ENCODE data around the gene LARP6.
A peak's percentile ranks its signal among the peaks of the same experiment; 100 is the strongest.
"Not testable (repeated sequence)": the region's sequence is repeated elsewhere in the genome, so short reads cannot be mapped to it uniquely, and the experiment has no call there.

The LARP6 gene

DNA sequence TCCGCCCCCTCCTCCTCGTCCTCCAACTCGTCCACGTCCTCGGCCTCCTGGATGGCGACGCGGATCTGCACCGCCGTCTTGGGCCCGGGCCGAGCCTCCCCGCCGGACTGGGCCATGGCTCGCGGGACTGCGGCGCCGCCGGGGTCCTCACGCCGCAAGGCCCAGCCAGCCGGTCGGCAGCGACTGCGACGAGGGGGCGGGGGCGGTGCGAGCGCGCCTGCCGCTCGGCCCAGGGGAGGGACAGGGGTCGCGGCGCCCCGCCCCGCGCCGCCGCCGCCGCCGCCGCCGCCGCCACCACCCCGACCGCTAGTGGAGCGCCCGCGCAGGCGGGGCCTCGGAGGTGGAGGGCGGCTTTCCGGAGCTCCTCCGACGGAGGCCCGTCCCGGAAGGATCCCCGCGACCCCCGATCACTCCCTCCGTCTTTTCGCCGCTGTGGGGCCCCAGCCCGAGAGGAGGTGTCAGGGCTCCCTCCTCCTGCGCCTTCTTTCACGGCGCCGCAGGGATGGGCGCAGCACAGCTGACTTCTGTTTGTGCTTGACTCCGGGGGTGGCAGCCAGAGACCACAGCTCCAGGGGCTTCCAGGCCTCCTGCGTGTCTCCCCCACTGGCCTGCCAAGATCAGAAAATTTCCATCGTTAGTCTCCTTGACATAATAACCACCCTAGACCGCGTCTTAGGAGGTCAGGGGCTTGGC, at the start of gene LARP6:
Gene LARP6, minus strand, starts transcription at position 185 of the 693 bp plus-strand sequence. Its CDS starts 69 bp downstream, at position 116.
- DNase-seq: peak; percentile 24

DNA sequence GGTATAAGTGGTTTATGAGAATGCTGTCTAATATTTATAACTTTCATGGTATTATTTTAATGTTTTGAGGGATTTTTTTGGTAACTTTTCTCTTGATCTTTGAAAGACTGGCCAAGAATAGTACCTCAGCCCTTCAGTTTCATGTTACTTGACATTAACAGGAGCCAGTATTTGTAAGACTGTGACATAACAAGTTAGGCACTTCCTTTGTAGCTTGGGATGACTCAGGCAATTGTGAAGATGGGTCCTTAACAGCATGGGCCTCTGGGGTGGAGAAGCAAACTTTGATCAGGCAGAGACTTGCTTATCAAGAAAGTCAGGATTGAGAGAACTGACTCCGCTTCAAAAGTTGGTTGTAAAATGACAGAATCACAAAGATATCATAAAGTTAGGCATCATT, 48.1 kb upstream of the LARP6 start:
- DNase-seq: no peak

DNA sequence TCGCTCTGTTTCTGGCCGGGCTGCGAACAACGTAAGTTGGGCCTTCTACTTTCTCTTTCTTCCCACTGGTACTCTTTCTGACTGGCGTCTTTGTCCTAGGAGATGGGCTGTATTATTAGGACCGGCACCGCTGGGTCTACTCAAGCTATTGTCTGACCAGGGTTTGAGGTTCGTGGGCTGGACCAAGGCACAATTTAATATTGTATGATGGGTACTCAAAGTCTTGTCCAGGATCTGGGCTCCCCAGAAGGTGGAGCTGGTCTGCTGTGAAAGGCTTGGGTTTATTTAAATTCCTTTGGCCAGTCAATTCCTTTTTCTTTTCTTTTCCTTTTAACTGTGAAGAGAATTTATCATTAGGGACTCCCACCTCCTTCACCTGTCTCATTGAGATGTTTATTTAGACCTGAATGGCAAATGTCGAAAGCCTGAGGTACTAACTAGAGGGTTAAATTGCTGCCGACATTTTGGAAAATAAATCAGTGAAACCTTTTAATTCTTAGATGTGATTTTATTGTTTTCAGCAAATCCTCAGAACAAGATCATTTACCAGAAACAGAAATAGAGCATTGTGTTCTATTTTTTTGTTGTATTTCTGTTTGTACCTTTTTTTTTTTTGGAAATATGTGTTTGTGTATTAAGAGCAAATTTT, 39.1 kb upstream of the LARP6 start:
- DNase-seq: no peak

DNA sequence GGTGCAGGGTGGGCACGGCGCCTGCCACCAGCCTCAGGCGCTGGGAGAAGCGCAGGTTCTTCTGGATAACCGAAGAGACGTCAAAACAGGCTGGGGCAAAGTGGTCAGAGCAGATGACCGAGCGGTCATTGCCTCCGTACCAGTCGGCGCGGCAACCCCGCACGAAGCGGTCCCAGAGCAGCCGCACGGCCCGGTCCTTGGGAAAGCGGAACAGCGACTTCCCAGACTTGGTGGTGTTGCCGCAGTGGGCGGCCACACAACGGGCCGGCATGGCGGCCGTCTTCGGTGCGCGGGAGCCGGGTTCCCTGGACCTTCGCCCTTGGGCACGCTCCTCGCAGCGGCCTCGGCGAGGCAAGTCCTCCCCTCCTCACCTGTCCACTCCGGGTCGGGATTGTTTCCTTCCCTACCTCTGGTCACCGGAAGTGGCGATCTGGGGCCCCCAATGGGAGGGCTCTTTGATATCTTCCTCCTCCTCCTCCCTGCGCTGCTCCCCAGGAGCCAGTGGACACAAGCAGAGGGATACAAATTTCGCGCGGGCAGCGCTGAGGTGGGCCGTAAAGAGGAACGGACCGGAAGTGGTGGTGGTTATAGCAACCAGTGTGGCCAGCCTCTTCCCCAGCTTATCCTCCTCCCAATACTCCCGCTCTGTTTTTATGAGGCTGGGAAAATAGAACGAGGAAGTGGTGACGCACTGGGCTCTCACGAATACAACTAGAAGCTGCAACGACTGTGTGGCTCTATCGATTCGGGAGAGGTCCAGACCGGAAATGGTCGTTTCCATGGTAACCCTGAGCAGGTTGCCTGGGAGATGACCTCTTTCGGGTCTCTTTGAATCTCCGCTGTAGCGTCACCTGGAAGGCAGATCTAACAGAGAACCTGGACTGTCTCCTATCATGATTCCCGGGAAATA, 38.3 kb upstream of the LARP6 start, which contains the start of the genes LRRC49 and THAP10:
Gene LRRC49, plus strand, starts transcription at position 825 of the 910 bp plus-strand sequence. Its CDS starts 69 bp downstream, at position 894.
Gene THAP10, minus strand, starts transcription at position 432 of the 910 bp plus-strand sequence. Its CDS starts 161 bp downstream, at position 271.
- DNase-seq: peak; percentile 33

DNA sequence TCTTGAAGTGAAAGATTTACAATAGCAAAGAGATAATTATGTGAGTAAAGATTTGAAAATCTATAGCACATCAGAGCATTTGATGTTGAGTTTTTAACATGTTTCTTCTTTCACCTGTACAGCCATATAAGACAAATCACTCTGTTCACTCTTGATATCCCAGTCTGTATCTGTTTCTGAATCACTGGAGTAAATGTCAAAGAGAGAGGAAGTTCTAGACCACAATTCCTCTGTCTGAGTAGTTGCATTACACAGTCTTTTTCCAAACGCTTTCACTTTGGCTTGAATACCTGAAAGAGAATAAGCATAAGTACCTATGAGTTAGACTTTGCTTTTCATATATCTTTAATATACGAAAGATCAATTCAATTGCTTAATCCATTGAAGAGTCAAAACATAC, 28.4 kb upstream of the LARP6 start:
- DNase-seq: no peak

DNA sequence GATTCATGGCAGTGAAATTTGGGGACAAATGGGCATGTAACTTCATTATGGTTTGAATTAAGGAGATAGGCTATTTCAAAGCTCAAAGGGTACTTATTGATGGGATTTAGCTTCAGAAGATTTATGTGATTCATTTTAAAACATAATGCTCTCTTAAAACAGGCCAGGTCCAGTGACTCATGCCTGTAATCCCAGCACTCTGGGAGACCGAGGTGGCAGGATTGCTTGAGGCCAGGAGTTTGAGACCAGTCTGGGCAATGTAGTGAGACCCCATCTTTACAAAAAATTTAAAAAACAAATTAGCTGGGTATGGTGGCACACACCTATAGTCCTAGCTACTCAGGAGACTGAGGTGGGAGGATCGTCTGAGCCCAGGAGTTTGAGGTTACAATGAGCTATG, 26.8 kb upstream of the LARP6 start:
- no peak for DNase-seq

DNA sequence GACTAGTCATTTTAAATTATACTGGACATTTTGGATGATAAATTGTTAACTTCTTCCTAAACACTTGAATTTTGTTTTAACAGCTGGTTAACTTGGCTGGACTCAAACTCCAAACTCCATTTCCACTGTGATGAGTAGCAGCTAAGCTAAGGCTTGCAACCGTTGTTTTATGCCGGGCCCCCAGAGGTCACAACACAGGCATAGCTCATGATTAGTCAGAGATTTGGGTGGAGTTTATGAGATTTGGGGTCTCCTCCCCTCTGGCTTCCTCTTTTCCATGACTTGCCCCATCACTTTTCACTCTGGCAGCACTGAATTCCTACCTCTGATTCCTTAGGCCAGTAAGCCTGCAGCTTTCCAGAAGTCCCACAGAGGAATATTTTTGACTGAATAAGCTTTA, 25.4 kb upstream of the LARP6 start:
- DNase-seq: no peak

DNA sequence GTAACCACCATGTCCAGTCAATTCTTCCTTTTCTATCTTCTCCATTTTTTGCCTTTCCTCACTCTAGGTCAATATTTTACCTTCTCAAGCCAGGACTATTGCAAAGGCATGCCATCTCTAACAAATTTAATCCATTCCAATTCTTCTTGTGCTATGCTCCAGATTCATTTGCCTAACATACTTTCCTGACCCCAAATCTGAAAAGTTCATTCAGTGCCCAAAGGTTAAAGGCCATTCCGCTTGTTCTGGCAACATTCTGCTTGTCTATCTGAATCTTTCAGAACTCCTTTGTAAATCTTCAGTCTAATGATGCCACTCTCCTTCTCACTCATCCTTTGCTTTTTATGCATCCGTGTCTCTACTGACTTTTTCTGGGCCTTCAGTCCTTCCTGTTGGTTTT, 22.7 kb upstream of the LARP6 start:
- DNase-seq: no peak

DNA sequence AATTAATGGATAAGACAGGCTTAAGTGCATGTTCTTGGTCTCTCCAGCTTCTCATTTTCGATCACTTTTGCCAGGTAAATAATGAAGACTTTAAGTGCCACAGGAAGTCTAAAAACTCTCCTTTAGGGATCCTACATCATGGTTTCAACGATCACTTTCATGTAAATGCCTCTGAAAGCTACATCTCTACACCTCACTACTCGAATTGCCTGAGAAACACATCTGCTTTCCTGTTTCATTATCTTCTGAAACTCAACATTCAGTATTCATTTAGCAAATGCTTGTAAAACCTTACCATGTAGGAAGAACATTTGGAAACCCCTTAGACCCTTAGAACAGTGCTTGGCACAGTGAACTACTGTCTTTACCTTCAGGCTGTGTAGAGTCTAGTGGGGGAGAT, 22.1 kb upstream of the LARP6 start:
- no peak for DNase-seq

DNA sequence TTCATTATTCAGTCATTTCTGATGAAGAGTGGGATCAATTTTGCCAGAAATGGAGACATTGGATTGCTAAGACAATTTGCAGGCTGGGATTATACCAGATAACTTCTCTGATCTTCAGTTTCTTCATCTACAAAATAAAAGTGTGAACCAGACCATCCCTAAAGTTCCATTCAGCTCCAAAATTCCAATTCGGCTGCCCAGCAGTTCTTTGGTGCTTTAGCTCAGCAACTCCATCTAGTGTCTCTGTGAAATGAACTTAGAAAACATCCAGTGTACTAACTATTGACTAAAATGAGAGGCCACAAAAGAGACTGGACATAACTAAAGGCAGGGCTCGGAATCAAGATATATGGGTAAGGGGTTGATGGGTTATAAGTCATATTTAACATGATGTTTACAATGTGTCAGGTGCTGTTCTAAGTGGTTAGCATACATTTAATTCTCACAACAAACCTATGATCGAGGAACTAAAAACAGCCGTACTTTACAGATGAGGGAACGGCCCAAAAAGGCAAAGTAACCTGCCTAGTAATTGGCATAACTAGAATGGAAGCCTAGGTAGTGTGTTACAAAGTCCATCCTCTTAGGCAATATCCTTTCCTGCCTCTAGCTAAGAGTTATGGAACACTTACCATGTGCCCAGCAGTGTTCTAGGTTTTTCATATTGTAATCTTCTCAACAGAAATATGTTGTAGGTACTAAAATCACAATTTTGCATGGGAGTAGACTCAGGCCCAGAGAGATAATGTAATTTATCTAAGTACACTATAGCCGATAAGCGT, 21.2 kb upstream of the LARP6 start:
- DNase-seq: no peak

DNA sequence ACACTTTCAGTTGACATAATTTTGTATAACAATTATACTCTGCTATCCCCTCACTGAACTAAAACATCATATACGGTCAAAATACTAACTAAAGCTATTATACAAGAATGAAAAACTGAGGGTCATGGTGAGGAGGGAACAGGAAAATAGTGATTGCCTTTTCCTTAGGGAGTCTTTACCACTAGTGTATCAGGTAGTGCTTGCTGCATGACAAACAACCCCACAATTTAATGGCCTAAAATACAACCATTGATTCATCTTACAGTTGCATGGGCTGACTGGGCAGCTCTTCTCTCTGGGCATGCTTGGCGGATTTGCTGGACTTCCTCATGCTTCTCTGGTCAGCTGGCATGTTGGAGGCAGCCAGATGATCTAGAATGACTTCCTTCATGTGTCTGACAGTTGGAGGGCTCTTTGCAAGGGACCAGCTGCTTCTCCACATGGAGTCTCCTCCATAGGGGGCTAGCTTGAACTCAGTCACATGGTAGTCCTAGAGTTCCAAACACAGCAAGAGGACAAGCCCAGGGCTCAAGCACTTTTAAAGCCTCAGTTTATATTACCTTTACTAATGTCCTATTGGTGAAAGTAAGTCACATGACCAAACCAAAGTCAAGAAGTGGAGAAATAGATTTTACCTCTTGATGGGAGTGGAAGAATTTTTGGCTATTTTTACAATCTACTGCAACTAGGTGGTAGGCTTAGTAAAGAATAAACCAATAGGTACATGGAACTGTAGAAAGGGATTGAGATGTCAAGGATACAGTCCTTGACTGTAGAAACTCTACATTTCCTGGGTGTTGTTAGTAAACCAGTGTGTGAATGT, 19.5 kb upstream of the LARP6 start:
- no peak for DNase-seq

DNA sequence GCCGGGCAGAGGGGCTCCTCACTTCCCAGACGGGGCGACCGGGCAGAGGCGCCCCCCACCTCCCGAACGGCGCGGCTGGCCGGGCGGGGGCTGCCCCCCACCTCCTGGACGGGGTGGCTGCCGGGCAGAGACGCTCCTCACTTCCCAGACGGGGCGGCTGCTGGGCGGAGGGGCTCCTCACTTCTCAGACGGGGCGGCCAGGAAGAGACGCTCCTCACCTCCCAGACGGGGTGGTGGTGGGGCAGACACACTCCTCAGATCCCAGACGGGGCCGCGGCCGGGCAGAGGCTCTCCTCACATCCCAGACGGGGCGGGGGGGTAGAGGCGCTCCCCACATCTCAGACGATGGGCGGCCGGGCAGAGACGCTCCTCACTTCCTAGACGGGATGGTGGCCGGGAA, 17.5 kb upstream of the LARP6 start:
- not testable (repeated sequence) for DNase-seq

DNA sequence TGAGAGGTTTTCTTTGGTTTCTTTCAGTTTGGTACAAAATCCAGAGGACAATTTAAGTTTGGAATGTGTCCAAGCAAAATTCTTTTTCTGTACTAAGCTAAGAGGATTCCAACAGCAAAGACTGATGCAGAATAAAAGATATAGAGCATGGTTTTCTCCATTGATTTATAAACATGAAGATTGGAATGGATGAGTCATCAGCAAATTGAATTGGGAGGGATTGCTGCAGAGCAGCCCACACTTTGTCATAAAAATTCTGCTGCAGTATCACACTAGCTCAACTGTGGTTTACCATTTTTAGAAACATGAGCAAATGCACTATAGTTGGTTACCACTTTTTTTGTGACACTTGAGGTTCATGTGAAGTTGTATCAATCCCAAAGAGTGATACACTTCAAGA, 16.1 kb upstream of the LARP6 start:
- no peak for DNase-seq

DNA sequence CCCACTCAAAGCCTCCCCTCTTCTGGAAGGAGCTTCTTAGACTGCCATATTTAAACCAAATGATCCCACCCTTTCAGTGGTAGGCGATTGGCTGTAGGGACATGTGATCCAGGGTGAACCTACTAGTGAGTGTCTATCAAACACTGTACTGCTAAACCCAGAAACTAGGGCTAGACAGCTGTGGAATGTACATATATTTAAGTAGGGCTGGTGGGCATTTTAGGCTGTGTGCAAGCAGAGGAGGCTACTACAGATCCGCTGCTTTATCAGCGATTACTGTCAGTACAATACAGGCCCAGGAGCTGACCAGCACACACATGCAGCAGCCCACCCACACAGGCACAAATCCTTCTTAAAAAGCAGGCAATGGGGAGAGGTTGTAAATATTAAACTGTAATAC, 15.4 kb upstream of the LARP6 start:
- DNase-seq: no peak

DNA sequence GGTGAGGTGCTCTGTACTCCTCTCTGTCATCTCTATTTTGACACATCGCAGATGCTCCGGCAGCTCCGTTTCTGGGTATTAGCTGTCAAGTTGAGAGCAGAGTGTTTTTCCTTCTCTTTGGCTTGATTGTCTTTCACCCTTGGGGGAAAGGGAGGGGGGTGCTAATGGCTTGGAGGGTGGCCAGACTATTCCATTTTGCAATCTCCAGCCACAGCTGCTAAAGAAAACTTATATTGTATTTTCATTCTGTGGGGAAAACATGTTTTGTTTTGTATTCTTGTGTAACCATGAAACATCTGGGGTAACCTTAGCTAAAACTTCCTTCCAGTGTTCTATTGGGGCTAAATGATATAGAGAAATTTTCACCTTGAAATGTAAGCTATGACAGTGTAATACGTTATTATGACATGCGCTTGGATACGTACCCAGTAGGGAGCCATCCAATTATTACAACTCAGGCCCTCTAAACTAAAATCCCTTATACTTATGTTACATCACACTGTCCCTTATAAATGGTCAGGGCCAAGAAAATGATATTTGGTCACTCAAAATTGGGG, 14.0 kb upstream of the LARP6 start:
- DNase-seq: no peak

DNA sequence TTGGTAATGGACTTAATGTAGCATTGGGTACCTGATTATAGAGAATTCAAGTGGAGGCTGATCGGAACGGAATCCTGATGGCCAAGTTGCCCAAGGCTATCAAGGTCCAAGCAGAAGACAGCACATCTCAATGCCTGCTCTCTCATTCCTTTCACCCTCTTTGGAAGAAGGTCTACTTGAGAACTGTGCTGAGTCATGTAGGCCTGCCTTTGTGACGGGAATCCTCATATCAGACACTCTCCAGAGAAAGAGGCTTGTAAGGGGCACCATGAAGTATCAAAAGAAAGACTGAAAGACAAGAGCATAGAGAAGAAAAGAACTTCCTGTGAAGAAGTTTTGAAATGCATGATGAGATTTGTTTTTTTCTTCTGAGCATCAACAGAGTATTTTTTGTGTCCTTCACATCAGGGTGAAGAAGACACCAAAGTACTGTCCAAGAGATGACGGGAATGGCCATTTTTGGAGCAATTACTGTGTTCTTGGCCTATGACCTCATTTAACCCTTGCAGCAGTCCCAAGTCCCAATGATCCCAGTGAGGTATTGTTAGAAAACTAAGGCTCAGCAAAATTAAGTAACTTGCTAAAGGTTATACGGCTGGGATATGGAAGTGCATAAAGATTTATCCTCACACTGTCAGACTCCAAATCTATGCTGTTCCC, 13.2 kb upstream of the LARP6 start:
- DNase-seq: no peak

DNA sequence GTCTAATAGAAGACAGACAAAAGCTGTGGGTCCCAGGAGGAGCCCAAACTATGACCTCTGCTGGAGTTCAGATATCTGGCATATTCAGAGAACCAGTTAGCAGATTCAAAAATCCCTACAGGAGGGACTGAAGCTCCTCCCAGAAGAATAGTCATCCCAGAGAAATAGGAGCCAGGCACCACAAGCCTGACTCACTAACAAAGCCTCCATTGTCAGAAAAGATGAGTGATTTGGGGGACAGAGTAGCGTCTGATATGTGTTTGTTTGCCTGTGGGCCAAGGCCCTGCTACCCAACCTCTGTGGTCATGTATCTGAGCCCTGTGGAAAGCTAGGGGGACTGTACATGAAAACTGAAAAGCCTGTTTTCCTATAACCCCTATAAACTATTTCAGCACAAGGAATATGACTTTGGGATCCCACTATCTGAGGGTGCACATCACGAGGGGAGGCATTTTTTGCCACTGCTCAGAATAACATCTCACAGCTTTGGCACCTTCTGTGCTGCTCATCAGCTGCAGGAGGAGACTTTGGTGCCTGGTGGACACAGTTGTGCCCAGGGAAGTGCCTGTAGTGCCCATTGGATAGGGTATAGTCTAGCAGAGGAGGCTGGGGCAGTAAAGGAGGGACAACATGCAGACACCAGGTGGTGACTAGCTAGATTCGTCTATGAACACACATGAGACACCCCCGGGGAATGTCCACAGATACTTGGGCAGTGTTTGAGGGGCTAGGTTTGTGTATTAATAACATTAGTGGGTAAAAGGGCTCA, 9.7 kb upstream of the LARP6 start:
- no peak for DNase-seq

DNA sequence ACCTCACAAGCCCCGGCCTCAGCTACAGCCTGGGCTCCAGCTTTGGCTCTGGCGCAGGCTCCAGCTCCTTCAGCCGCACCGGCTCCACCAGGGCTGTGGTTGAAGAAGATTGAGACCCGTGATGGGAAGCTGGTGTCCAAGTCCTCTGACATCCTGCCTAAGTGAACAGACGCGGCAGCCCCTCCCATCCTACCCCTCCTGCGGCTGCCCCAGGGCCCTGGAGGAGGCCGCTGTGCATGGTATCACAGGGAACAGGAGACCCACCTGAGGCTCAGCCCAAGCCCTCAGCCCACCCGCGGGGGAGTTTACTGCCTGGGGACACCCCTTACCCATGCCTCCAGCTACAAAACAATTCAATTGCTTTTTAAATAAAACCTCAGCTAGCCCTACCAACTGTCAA, 6.0 kb upstream of the LARP6 start:
- no peak for DNase-seq

DNA sequence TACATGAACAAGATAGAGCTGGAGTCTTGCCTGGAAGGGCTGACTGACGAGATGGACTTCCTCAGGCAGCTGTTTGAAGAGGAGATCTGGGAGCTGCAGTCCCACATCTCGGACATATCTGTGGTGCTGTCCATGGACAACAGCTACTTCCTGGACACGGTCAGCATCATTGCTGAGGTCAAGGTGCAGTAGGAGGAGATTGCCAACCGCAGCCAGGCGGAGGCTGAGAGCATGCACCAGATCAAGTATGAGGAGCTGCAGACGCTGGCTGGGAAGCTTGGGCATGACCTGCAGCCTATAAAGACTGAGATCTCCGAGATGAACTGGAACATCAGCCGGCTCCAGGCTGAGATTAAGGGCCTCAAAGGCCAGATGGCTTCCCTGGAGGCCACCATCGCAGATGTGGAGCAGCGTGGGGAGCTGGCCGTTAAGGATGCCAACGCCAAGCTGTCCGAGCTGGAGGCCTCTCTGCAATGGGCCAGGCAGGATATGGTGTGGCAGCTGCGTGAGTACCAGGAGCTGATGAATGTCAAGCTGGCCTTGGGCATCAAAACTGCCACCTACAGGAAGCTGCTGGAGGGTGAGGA, 5.5 kb upstream of the LARP6 start:
- no peak for DNase-seq
